ENCODE data around the gene GLB1L2. TPM values are rescaled to one million over a fixed set of nuclear protein-coding genes. Genes with fewer than 3 reads are reported as not detected.
A peak's percentile ranks its signal among the peaks of the same experiment; 100 is the strongest.

The GLB1L2 gene
- total RNA-seq, 2 donors from 2014 or later, result 0.65 to 0.91 TPM

DNA sequence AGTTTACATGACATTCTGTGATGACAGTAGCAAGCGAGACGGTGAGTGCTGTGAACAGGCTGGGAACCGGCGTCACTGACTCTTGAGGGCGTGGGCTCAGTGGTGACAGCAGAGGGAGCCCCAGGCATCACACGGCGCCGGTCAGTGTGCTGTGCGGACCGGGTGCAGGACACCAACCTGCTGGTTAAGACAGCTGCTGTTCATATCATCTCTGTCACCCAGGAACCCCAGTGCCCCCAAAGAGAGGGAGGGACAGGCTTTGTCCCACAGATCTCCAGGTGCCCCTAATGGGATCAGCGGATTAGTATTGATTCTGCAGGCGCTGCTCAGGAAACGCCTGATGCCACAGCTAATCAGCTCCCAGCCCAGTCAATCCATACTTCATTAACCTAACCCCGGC lies 61.9 kb downstream of the GLB1L2 start:
- ATAC-seq (peak in 1 of 2 donors; percentile 37), DNase-seq (no peak)
- intact Hi-C loops (cut with DNase I), result no loop called here

DNA sequence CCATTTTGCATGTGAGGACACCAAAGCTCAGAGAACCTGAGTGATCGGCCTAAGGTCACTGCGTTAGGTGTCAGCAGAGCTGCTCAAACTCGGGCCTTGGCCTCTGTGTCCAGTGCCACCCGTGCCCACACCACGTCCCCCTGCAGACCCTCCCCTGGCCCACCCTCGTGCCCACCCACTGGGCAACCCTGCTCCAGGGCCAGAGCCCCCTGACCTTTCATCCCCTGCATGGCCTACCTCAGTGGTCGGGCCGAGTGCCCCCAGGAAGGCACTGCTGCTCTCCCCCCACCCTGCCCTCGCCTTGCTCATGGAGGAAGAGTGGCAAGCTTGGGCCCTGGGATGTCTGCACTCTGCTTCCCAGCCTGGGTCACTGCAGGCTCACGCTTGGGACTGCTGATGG lies 62.5 kb downstream of the GLB1L2 start:
- intact Hi-C loops (cut with DNase I), result no loop called here
- ATAC-seq, result no peak
- no peak for DNase-seq

DNA sequence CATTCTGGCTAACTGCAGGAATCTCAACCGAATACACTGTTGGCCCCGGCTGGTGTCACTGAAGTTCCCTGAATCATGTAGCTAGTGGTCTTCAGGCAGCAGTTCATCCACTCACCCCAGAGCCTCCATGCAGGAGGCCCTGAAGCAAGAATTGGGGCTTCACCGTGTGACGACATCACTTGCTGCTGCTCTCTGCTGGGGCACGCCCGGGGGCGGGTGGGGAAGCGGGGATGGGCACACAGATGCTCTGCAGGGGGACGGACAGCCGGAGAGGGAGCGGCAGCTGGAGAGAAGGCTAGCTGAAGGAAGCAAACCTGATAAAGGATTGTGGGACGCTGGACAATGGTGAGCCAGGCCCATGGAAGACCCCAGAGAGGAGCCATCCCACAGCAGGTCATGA lies 63.2 kb downstream of the GLB1L2 start:
- ATAC-seq (no peak), DNase-seq (no peak)
- intact Hi-C loops (cut with DNase I), result no loop called here

DNA sequence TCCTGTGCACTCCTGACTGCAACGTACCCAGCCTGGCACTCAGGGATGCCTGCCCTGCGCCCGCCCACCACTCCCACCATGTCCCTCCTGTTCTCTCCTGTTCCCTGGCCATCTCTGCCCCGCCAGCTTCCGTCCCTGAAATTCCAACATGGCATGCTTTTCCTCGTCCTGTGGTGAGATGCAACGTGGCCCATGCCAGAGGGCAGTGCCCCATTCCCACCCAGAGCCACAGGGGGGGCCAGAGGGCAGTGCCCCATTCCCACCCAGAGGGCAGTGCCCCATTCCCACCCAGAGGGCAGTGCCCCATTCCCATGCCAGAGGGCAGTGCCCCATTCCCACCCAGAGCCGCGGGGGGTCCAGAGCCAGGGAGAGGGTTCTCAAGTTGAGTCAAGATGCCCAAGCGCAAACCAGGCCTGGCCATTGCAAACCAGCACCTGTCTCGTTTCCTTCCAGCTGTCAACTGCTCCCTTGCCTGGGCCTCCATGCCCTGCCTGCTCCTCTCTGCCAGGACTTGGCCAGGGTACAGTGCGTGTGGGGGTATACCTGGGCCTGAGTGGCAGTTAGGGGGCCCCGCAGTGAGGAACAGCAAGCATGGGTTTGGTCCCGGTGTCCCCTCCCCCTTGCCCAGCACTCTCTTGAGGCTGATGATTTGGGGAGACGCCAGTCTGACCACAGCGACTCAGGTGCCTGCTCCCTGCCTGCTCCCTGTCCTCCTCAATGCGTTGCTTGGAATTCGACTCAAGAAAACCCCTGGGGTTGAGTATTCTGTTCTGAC lies 65.7 kb downstream of the GLB1L2 start:
- ATAC-seq (no peak), DNase-seq (no peak)
- intact Hi-C loops (cut with DNase I), result no loop called here

DNA sequence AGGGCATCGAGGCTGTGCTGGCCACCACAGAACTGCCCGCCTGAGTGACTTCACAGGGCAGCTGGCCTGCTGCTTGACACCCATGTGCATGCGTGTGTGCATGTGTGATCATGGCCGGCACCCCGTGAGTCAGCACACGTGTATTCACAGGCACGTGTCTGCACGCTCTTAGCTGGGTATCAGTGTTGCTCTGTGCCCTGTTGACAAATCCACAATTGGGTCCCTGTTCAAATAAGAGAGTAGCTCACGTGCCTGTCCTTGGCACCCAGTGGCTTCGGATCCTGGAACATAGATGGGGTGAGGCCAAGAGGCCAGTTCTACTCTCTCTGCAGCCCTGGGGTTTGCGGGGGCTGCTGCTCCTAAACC lies 66.3 kb downstream of the GLB1L2 start:
- intact Hi-C loops (cut with DNase I), result no loop called here
- no peak for ATAC-seq

DNA sequence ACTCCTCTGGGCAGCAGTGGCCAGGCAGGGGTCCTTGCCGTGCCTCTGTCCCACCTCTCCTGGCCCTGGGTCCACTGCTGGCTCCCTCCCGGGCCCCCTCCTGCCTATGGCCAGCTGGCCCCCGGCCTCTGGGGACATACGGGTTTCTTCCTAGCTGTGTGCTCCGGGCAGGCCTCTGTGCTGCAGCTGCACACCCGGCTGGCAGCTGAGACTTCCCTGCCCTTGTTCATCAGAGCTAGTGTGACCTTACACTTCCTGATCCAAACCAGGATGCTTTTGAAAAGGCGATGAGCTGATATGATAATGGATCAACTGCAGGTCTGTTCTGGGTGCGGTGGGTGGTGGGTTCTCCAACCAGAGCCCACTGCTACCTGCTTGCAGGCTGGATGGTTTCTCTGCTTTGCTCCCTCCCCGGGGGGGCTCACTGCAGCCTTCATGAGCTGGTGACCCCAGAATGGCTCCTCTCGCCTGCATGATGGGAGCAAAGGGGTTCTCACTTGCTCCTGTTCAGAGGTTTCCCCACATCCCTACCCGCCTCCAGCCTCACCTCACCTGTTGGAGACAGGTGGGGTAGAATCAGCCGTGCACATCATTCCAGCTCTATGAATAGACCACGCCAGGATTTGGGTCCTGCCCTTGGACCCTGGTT lies 67.0 kb downstream of the GLB1L2 start:
- DNase-seq (no peak), ATAC-seq (no peak)
- intact Hi-C loops (cut with DNase I), result no loop called here

More for the DNA sequence above, 66.3 kb downstream of the GLB1L2 start:
- DNase-seq, result no peak

DNA sequence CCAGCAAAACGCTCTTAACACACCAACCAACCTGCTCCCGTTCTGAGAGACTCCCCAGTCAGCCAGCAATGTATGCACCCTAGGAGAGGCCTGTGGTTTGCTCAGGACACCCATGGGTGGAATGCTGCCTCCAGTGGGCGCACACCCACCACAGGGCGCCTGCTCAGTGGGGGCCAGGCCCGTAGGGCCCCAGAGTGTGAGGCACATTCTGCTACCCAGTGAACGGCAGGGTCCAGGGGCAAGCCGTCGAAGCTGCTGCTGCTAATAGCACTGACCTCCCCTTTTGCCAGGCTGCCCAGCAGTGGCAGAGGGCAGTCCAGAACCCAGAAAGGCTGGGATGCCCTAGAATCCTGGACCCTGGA lies 67.5 kb downstream of the GLB1L2 start:
- DNase-seq, result no peak
- intact Hi-C loops (cut with DNase I), result no loop called here
- ATAC-seq, result no peak

DNA sequence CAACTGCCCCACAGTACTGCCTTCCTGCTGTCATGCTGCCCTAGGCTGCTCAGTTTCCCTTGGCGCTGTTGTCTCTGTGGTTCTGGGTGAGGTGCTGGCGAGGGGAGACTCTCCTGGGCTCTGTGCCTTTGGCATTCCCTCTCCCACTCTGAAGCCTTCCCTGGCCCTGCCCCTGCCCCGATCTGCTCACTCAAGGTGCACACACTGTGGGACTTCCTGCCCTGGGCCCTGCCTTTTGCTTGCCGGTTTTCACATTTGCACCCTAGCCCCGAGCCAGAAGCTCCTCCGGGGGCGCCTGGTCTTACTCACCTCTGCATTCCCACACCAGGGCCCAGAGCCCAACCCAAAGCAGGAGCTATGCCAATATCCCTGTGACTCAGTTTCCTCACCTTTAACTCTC lies 68.2 kb downstream of the GLB1L2 start:
- no peak for DNase-seq
- no peak for ATAC-seq
- intact Hi-C loops (cut with DNase I), result no loop called here

DNA sequence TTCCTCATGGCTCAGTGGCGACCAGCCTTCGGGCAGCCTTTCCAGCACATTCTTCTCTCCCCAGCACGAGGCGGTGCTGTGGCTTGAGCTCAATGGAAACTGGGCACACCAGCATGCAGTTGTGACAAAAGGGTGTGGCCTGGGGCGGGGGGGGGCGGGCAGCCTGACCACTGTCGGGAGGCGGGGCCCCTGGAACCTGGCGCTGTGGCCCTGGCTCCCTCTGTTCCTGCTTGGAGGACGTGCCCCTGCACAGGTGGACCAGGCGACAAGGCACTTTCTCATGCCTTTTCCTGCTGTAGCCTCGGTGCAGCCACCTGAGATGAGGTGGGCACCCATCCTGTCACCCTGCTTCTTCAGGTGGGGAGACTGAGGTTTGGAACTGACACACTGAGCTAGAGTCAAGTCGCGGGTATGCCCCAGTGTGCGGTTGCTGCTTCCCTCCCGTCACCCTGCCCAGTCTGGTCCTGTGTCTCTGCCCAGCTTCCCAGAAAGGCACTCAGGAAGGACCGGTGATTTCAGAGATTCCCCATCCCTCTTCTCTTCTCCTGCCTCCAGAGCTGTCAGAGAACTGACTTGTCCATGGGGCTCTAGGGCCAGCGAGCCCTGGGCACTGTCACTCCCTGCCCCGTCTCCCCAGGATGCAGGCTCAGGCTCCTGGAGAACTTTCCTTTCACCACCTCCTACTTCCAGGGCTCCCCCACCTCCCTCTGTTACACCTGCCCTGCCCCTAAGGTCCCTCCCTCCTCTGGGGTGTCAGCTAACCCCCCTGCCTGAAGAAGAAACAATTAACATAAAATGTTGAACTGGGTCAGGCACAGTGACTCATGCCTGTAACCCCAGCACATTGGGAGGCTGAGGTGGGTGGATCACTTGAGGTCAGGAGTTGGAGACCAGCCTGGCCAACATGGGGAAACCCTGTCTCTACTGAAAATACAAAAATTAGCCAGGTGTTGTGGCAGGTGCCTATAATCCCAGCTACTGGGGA lies 70.3 kb downstream of the GLB1L2 start:
- intact Hi-C loops (cut with DNase I), result no loop called here
- no peak for DNase-seq
- no peak for ATAC-seq

DNA sequence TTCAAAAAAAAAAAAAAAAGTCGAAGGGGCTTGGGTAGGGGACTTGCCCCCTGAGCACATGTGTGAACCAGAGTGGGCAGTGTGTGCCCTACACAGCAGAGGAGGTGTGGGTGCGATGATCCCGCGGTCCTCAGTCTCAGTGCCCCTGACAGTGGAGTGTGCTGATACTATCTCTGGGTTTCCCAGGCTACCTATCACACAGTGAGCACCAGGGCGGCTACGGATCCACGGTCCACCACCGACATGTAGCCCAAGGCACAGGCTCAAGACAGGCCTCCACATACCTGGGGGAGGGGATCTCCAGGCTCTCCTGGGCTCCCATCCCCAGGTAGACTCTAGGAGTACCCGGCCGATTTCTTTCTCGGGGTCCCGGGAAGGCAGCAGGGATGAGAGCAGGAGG lies 71.1 kb downstream of the GLB1L2 start:
- intact Hi-C loops (cut with DNase I), result no loop called here
- DNase-seq (no peak), ATAC-seq (no peak)

DNA sequence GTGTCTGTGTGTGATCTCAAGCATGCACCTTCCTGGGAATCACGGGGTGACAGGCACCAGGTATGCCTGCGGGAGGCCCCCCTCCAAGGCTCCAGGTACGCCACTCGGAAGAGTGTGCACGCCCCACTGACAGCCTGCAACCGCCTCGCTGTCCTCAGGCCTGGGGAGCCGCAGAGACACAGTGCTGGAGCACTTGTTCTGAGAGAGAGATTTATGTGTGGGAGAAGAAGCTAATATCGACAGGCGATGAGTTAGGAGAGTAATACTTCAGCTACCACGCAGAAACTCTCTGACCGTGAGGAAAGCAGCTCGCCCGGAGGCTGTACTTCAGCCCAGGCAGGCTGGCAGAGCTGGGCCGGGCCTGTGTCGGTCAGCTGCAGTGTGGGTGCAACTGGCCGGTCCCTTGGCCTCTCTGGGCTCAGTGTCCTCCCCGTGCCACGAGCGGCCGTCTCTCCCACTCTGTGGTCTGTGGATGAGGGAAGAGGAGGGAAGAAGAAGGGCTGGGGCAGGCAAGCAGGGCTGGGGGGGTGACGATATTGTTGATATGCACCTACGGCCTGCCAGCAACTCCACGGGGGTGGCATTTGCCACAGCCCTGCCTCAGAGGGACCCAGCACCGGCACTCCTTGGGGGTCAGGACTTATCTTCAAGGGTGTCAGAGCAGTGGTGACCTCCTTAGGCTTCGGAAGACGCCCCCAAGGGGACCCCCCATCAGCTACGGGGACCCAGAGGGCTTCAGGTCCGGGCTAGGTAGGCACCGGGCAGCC lies 73.0 kb downstream of the GLB1L2 start:
- intact Hi-C loops (cut with DNase I), result no loop called here
- ATAC-seq (no peak), DNase-seq (no peak)

DNA sequence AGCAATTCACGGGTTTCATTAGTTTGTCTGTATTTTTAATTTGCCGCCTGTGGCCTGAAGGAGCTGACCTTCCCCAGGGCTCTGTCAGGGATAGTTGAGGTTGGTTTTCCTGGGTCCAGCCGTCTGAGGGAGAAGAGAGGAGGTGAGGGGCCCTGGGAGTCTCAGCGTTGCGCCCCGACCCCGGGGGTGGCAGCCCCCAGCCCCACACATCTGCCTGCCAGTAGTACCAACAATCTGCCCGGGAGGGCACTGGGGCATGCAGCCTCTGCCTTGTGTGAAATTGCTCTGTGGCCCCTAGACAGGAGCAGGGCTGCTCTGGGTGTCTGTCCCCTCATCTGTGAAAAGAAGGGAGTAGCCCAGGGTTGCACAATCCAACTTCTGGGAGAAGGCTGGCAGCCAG lies 73.6 kb downstream of the GLB1L2 start:
- intact Hi-C loops (cut with DNase I), result no loop called here
- ATAC-seq (no peak), DNase-seq (no peak)

DNA sequence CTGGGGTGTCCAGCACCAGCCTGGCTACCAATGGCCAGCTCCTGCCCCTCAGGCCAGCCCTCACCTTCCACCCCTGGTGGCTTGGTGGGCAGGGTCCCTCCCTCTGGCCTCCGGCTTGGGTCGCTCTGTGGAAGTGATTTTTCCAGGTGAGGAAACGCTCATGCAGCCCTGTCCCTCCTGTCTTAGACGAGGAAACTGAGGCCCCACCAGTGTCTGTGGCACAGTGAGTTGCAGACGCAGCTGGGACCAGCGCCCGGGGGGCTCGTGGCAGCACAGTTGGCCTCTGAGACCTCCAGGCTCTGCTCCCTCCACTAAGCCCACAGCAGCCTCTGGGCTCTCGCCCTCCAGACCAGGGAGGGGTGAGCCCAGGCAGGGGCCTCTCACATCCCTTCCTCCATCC lies 74.1 kb downstream of the GLB1L2 start:
- ATAC-seq, result no peak
- no peak for DNase-seq

DNA sequence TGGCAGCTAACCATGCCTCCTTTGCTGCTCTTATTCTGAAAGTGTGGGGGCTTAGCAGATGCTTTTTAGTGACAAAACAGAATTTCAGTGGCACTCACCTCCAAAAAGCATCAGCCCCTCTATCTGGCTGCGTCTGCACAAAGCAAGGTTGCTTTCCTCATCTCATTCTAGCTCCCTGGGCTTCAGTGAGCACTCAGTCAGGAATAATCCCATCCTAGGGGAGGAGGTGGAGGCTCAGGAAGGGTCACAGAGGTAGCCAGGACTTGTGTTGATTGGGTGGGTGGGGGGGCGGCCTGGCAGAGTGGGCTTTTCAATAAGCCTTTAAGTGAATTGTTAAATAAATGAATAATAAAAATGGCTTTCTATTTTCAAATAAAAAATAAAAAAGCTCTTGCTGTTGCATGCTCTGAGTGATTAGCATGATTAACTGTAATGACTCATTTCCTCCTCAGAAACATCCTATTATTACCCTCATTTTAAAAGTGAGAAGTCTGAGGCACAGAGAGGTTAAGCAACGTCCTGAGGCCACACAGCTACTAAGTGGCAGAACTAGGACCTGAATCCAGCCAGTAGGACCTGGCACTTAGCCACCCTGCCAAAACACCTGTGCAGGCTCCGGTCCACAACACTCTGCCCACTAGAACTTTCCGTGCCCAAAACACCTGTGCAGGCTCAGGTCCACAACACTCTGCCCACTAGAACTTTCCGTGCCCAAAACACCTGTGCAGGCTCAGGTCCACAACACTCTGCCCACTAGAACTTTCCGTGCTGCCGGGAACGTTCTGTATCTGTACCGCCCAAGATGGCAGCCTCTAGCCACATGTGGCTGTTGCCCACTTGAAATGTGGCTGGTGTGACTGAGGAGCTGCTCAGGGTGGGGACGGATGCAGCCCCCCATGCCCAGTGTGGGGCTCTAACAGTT lies 74.7 kb downstream of the GLB1L2 start:
- no peak for ATAC-seq
- intact Hi-C loops (cut with DNase I), result no loop called here
- no peak for DNase-seq

More for the DNA sequence above, 74.1 kb downstream of the GLB1L2 start:
- intact Hi-C loops (cut with DNase I), result no loop called here

DNA sequence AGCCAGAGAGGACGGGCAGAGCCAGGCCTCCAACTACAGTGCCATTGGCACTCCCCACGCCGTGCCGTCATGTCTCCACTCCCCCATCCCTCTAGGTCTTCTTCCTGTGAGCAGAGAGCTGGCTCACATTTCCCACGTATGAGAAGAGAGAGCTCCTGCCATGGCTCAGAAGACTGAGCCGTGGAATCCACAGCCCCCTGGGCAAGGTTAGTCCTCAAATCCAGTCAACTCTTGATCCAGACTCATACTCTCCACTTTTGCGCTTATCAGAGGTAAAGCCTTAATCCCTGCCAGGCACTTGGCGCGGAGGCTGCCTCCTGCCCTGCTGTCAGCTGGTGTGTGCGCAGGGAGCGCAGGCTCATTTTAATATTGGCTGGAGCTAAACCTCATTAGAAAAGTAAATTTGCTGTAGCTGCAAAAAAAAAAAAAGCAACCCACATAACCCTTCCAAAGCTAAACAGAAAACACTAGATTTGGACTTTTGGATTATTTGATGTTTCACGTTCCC lies 75.6 kb downstream of the GLB1L2 start:
- ATAC-seq (no peak), DNase-seq (no peak)
- intact Hi-C loops (cut with DNase I), result no loop called here

DNA sequence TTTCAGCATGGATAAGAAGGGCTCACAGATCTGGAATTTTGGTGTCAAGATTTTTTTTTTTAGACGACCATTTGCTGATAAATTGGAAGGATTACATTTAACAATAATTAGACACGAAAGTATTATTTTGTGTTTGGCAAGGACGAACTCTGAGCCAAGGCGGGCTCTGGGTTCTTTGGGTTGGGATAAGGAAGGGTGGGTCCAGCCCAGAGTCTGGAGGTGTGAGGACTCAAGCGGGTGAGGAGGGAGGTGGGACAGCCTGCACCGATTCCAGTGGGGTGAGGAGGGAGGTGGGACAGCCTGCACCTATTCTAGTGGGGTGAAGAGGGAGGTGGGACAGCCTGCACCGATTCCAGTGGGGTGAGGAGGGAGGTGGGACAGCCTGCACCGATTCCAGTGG lies 76.1 kb downstream of the GLB1L2 start:
- intact Hi-C loops (cut with DNase I), result no loop called here
- DNase-seq (no peak), ATAC-seq (no peak)

DNA sequence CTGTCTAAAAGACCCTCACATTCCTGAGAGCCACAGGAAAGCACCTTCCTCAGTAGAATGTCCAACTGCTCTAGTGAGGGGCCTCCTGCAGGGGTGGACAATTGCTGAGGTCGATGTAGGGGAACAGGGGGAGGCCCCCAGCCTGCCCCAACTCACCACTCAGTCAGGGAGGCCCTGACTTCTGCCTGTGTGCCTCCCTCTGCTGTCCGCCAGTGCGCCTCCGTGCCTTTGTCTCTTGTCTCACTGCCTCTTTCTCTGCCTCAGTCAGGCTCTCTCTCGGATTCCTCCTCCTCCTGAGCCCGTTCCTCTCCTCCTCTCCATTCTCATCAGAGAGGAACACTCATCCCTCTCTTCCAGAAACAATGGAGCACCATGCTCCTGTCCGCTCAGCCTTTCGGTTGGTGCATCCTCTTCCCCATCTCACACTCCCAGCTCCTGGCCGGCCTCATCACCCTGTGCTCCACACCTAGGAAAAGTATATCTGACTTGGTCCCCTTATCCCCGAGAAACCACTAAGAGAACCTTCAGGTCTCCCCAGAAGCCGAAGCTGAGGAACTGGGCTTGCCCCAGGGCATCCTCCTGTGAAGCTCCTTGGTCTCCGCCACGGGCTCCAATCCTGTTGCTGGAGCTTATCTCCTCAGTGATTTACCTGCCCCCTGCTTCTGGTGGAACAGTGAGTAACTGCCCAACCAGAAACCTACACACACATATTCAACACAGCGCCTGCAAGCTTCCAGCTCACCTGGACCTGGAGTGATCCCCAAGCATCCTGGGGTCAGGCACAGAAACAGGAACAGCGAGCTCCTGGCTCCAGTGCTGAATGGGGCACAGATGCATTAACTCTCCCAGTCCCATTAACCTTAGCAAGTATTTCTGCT lies 78.0 kb downstream of the GLB1L2 start:
- intact Hi-C loops (cut with DNase I), result no loop called here
- no peak for ATAC-seq
- DNase-seq, result no peak
